ENCODE measurements around the gene SPATA20. TPM values are rescaled to one million over a fixed set of nuclear protein-coding genes. Genes with fewer than 3 reads are reported as not detected.

The SPATA20 gene
- total and polyA plus RNA-seq, 2 of the 4 experiments (the other 2 are of a cell fraction) = 17.0 to 35.0 TPM

GRCh38 chr17:50598487-50598886 lies 51.5 kb downstream of the SPATA20 start:
- ChIA-PET CTCF (no interaction called here), POLR2A (ENCODE audit: unreplicated experiment) (no interaction called here)
- Histone ChIP-seq H3K14ac (replicated peaks; ENCODE audit: low read depth, low read length) (no peak overlapping the region), H3K27ac (ENCODE audit: insufficient read depth, low read length) (no peak overlapping the region), H4K8ac (ENCODE audit: low read depth in 2 of 2, low read length in 2 of 2) (no peak overlapping the region), H3K9me3 (ENCODE audit: control insufficient read depth, insufficient read depth, low read length) (no peaks in the 10 kb centered on the region), H3K27me3 (ENCODE audit: control insufficient read depth, insufficient read depth, low read length) (peaks cover 41% of the 10 kb centered on the region), H2BK20ac (ENCODE audit: low read depth, low read length) (no peak overlapping the region), H3K18ac (ENCODE audit: low read depth, low read length) (no peak overlapping the region), H3K4ac (ENCODE audit: low read depth, low read length) (no peak overlapping the region), H2BK120ac (ENCODE audit: low read depth, low read length) (no peak overlapping the region), H3K4me3 (ENCODE audit: insufficient read depth, low read depth, low read length) (no peak overlapping the region), H3K4me1 (ENCODE audit: control insufficient read depth, insufficient read depth, low read length) (no peaks in the 10 kb centered on the region; the same call in 1 of the 2 replicates), H2BK5ac (ENCODE audit: low read depth, low read length, poor library complexity, severe bottlenecking) (no peak overlapping the region), H3K79me1 (ENCODE audit: low read depth in 1 of 2, low read length in 2 of 2) (no peaks in the 10 kb centered on the region), H3K9me1 (ENCODE audit: insufficient read depth, low read length) (no peaks in the 10 kb centered on the region), H3K36me3 (ENCODE audit: control insufficient read depth, insufficient read depth, low read length) (no peaks in the 10 kb centered on the region), H2AK5ac (ENCODE audit: low read depth, low read length) (no peak overlapping the region), H2AK9ac (replicated peaks; ENCODE audit: low read depth, low read length, poor library complexity) (no peak overlapping the region), H4K5ac (ENCODE audit: low read depth, low read length) (no peak overlapping the region), H4K20me1 (ENCODE audit: insufficient read depth, low read length) (no peaks in the 10 kb centered on the region), H3K23ac (ENCODE audit: low read depth, low read length) (no peak overlapping the region), H2BK15ac (ENCODE audit: low read depth, low read length) (no peak overlapping the region), H3K9ac (ENCODE audit: low read depth, low read length) (no peak overlapping the region), H3K4me2 (ENCODE audit: low read depth, low read length) (no peak overlapping the region), H2AFZ (replicated peaks; ENCODE audit: low read length, poor library complexity) (no peak overlapping the region), H3K56ac (ENCODE audit: extremely low read depth, insufficient read depth, low read length) (no peak overlapping the region), H4K91ac (ENCODE audit: insufficient read depth, low read depth, low read length) (no peak overlapping the region)
- no peak for DNase-seq
- ATAC-seq (ENCODE audit: low read depth) = no peak
- 80% methylated on average over 1 of the region's 5 CpGs; no CpG with 5 or more reads in 1 of the 2 experiments for WGBS, 2 experiments (ENCODE audit: extremely low coverage in 2 of 2, insufficient read length in 1 of 2)
- intact Hi-C loops (cut with micrococcal nuclease) = no loop called here
- dilution Hi-C loops (cut with HindIII; ENCODE audit: low sequenced_read_pairs, unreplicated experiment) = no loop called here
- TF ChIP-seq SMC3 (IDR thresholded peaks at IDR 0.05; ENCODE audit: low read depth, low read length) = no peak
- no peak for TF ChIP-seq USF2 (IDR thresholded peaks at IDR 0.05; ENCODE audit: low read depth, low read length)
- no peak for TF ChIP-seq CEBPB (IDR thresholded peaks at IDR 0.05; ENCODE audit: low read depth, low read length)
- no peak for TF ChIP-seq BHLHE40 (IDR thresholded peaks at IDR 0.05; ENCODE audit: low read depth, low read length)
- no peak for TF ChIP-seq RCOR1 (IDR thresholded peaks at IDR 0.05; ENCODE audit: insufficient replicate concordance, low read length)
- no peak for TF ChIP-seq RAD21 (IDR thresholded peaks at IDR 0.05; ENCODE audit: low read length)
- no peak for TF ChIP-seq FOS (IDR thresholded peaks at IDR 0.05; ENCODE audit: low read depth, low read length)
- no peak for TF ChIP-seq CHD1 (IDR thresholded peaks at IDR 0.05; ENCODE audit: low read depth, low read length)
- TF ChIP-seq MAZ (IDR thresholded peaks at IDR 0.05; ENCODE audit: borderline replicate concordance, low read depth, low read length) = no peak
- no peak for TF ChIP-seq MXI1 (IDR thresholded peaks at IDR 0.05; ENCODE audit: borderline replicate concordance, low read depth, low read length)
- TF ChIP-seq CTCF (conservative IDR thresholded peaks at IDR 0.05; ENCODE audit: low read depth, low read length) = no peak
- TF ChIP-seq ELK1 (IDR thresholded peaks at IDR 0.05; ENCODE audit: borderline replicate concordance, low read depth, low read length) = no peak
- TF ChIP-seq MAFK (IDR thresholded peaks at IDR 0.05; ENCODE audit: low read depth, low read length) = no peak
- no peak for TF ChIP-seq POLR2A (IDR thresholded peaks at IDR 0.05; ENCODE audit: low read depth, low read length)
- TF ChIP-seq RFX5 (IDR thresholded peaks at IDR 0.05; ENCODE audit: low read depth, low read length) = no peak
- no peak for TF ChIP-seq NFE2L2 (IDR thresholded peaks at IDR 0.05; ENCODE audit: low read depth, low read length)
- in situ Hi-C loops (cut with MboI; ENCODE audit: low sequenced_read_pairs) = no loop called here
- BruUV-seq (replicated peaks) = no TSS peak
